HepG2 (cell line): ENCODE results near the gene STRADB. TPM values are rescaled to one million over a fixed set of nuclear protein-coding genes. Genes with fewer than 3 reads are reported as not detected.

ENCODE experiments used
- CENPX ChIP-seq: sonication (generic); formaldehyde crosslinking; IDR thresholded peaks from 2 replicates; pipeline ENCODE4 v1.9.0; 2021; ENCODE audit warnings: mild to moderate bottlenecking, missing genetic modification reagents, moderate library complexity
- DMTF1 ChIP-seq: sonication (generic); formaldehyde crosslinking; IDR thresholded peaks from 2 replicates; pipeline ENCODE4 v1.4.0; 2020; ENCODE audit warnings: mild to moderate bottlenecking, missing genetic modification reagents
- ERF ChIP-seq: IDR thresholded peaks from 2 replicates; pipeline ENCODE4 v1.6.1; 2018; ENCODE audit warnings: missing biosample characterization, missing genetic modification reagents
- HIVEP1 ChIP-seq: sonication (generic); formaldehyde crosslinking; IDR thresholded peaks from 2 replicates; pipeline ENCODE4 v1.4.0; 2020; ENCODE audit warnings: mild to moderate bottlenecking, missing genetic modification reagents
- HMG20B ChIP-seq: conservative IDR thresholded peaks from 2 replicates; pipeline ENCODE4 v1.6.1; 2016; ENCODE audit warnings: missing genetic modification reagents, missing compliant biosample characterization
- KLF6 ChIP-seq: IDR thresholded peaks from 2 replicates; pipeline ENCODE4 v1.8.0; 2016; ENCODE audit warnings: missing biosample characterization, missing genetic modification reagents
- MTA3 ChIP-seq: sonication (generic); formaldehyde crosslinking; IDR thresholded peaks from 2 replicates; pipeline ENCODE4 v1.4.0; 2020; ENCODE audit warnings: missing genetic modification reagents
- MYC ChIP-seq: sonication (generic); formaldehyde crosslinking; IDR thresholded peaks from 2 replicates; pipeline ENCODE4 v1.9.0; 2021; ENCODE audit warnings: missing genetic modification reagents, borderline replicate concordance
- PITX1 ChIP-seq: sonication (generic); formaldehyde crosslinking; IDR thresholded peaks from 2 replicates; pipeline ENCODE4 v1.5.1; 2020; ENCODE audit warnings: mild to moderate bottlenecking, missing genetic modification reagents
- SMAD3 ChIP-seq: sonication (generic); formaldehyde crosslinking; IDR thresholded peaks from 2 replicates; pipeline ENCODE4 v1.4.0; 2020; ENCODE audit warnings: missing genetic modification reagents
- SMYD3 ChIP-seq: sonication (generic); formaldehyde crosslinking; IDR thresholded peaks from 2 replicates; pipeline ENCODE4 v1.8.1; 2023; ENCODE audit warnings: mild to moderate bottlenecking, missing genetic modification reagents
- TCF12 ChIP-seq, 2 experiments: fragments of 450-650 bp in 1 of 2; sonication (generic) in 1 of 2; formaldehyde crosslinking in 1 of 2; IDR thresholded peaks; 2 replicates each; pipeline versions ENCODE4 v1.6.1 to v1.8.0; 2017 to 2022; ENCODE audit warnings: antibody characterized with exemption in 1 of 2, mild to moderate bottlenecking in 1 of 2, missing genetic modification reagents in 1 of 2, moderate library complexity in 1 of 2
- YEATS4 ChIP-seq: sonication (generic); formaldehyde crosslinking; IDR thresholded peaks from 2 replicates; pipeline ENCODE4 v1.4.0; 2020; ENCODE audit warnings: missing genetic modification reagents, borderline replicate concordance
- ZMYM2 ChIP-seq: sonication (generic); formaldehyde crosslinking; IDR thresholded peaks from 2 replicates; pipeline ENCODE4 v1.8.0; 2022; ENCODE audit warnings: mild to moderate bottlenecking, missing genetic modification reagents
- ZNF3 ChIP-seq: IDR thresholded peaks from 2 replicates; pipeline ENCODE4 v1.7.0; 2017; ENCODE audit warnings: inconsistent platforms
- ZNF331 ChIP-seq: sonication (generic); formaldehyde crosslinking; IDR thresholded peaks from 2 replicates; pipeline ENCODE4 v1.4.0; 2020; ENCODE audit warnings: missing genetic modification reagents
- ZNF501 ChIP-seq: sonication (generic); formaldehyde crosslinking; IDR thresholded peaks from 2 replicates; pipeline ENCODE4 v1.5.1; 2020; ENCODE audit warnings: mild to moderate bottlenecking, moderate library complexity, missing genetic modification reagents
- polyA plus RNA-seq, 8 experiments: library from polyadenylated mRNA; depleted of rRNA in 3 of 8; stranded (reverse) in 7 of 8; unstranded in 1 of 8; fragments of >200 nt; fragmentation: Illumina TruSeq in 4 of 8; extraction: Trizol in 4 of 8; gene quantifications; 2 replicates each; pipeline versions ENCODE4 v1.2.1 to v1.2.3, GENCODE V29; 2011 to 2016; ENCODE audit warnings: low read depth in 4 of 8, missing spikeins in 1 of 8, mixed read lengths in 1 of 8; ENCODE audit not compliant: insufficient read depth in 1 of 8
- total RNA-seq, 5 experiments: library from RNA; depleted of rRNA; stranded (reverse); fragments of >200 nt; fragmentation: Illumina TruSeq; extraction: Trizol; gene quantifications; 2 replicates each; pipeline ENCODE4 v1.2.3, GENCODE V29; 2016; ENCODE audit warnings: low read depth in 1 of 5
- TF ChIP-seq, protein P1 (sequence below): sonication (generic); formaldehyde crosslinking; IDR thresholded peaks from 2 replicates; pipeline ENCODE4 v1.8.0; 2022; ENCODE audit warnings: mild to moderate bottlenecking, missing genetic modification reagents, moderate library complexity
- TF ChIP-seq, protein P2 (sequence below): sonication (generic); formaldehyde crosslinking; IDR thresholded peaks from 2 replicates; pipeline ENCODE4 v1.4.0; 2020; ENCODE audit warnings: missing genetic modification reagents, mild to moderate bottlenecking, borderline replicate concordance
- TF ChIP-seq, protein P3 (sequence below): sonication (generic); formaldehyde crosslinking; IDR thresholded peaks from 2 replicates; pipeline ENCODE4 v1.4.0; 2020; ENCODE audit warnings: missing genetic modification reagents
- TF ChIP-seq, protein P4 (sequence below): sonication (generic); formaldehyde crosslinking; IDR thresholded peaks from 2 replicates; pipeline ENCODE4 v1.9.0; 2021; ENCODE audit warnings: missing genetic modification reagents, borderline replicate concordance

Gene STRADB
- total and polyA plus RNA-seq, 2 of the 13 experiments (the other 11 are each of a cell fraction or from before 2014, with no cell fraction given): 34.1 to 66.6 TPM

DNA sequence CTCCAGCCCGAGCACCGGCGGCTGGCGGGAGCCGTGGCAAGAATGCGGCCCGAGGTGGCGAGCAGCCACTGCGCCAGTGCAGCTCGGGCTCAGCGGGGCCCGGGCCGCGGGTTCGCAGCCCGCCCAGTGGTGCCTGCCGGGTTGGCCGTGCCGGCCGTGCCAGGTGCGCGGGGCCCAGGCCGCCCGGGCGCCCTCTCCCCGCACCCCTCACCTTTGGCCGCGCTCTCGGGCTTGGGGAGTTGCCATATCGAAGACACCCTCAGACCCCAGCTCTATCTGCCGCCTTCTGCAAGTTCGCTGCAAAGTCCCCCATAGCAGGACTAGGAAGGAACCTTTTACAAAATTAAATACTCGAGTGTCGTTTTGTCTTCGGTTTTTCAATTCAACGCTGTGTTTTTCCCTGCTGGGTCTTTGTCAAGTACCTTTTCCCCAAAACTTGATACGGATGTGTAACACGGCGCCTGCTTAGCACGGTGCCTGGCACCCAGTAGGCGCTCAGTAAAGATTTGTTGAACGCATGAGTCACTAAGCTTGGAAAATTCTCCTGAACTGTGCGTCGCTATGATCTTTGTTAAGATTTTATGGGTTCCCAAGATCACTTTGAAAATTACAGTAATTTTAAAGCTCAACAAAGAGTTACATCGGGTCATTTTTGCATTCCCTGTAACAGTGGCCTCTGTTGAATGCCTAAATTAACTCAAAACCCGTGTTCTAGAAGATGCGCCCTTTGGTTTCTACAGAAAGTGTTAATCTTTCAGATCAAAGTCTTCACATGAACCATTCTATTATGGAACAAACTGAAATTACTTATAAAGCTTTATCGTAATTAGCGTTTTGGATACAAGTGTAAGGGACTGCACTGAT lies 750 bp downstream of the STRADB start (continued):
- TF ChIP-seq YEATS4 (no peak), SMYD3 (CRISPR knock-in tag) (no peak), SMAD3 (CRISPR knock-in tag) (no peak), DMTF1 (CRISPR knock-in tag) (no peak), KLF6 (CRISPR knock-in tag) (no peak), HIVEP1 (CRISPR knock-in tag) (no peak), ERF (CRISPR knock-in tag) (no peak), MYC (CRISPR knock-in tag) (no peak), ZNF3 (no peak), TCF12 (IDR thresholded peaks at IDR 0.05) (no peak), TCF12 (CRISPR knock-in tag; IDR thresholded peaks at IDR 0.05) (peak; percentile 68; the same call in 1 of the 2 replicates), HMG20B (CRISPR knock-in tag) (no peak), ZMYM2 (peak; percentile 43; the same call in 1 of the 2 replicates), MTA3 (no peak), PITX1 (CRISPR knock-in tag) (0 out of 2 replicates have a peak, but pooled peaks have one; percentile 21), ZNF501 (CRISPR knock-in tag) (no peak), ZNF331 (CRISPR knock-in tag) (no peak; the same call in 1 of the 2 replicates), CENPX (CRISPR knock-in tag) (no peak)
- TF ChIP-seq, protein P1, sequence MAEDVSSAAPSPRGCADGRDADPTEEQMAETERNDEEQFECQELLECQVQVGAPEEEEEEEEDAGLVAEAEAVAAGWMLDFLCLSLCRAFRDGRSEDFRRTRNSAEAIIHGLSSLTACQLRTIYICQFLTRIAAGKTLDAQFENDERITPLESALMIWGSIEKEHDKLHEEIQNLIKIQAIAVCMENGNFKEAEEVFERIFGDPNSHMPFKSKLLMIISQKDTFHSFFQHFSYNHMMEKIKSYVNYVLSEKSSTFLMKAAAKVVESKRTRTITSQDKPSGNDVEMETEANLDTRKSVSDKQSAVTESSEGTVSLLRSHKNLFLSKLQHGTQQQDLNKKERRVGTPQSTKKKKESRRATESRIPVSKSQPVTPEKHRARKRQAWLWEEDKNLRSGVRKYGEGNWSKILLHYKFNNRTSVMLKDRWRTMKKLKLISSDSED (CRISPR knock-in tag): no peak
- TF ChIP-seq, protein P2, sequence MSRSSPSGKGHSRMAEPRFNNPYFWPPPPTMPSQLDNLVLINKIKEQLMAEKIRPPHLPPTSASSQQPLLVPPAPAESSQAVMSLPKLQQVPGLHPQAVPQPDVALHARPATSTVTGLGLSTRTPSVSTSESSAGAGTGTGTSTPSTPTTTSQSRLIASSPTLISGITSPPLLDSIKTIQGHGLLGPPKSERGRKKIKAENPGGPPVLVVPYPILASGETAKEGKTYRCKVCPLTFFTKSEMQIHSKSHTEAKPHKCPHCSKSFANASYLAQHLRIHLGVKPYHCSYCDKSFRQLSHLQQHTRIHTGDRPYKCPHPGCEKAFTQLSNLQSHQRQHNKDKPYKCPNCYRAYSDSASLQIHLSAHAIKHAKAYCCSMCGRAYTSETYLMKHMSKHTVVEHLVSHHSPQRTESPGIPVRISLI: no peak
- TF ChIP-seq, protein P3, sequence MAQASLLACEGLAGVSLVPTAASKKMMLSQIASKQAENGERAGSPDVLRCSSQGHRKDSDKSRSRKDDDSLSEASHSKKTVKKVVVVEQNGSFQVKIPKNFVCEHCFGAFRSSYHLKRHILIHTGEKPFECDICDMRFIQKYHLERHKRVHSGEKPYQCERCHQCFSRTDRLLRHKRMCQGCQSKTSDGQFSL (CRISPR knock-in tag): no peak
- TF ChIP-seq, protein P4, sequence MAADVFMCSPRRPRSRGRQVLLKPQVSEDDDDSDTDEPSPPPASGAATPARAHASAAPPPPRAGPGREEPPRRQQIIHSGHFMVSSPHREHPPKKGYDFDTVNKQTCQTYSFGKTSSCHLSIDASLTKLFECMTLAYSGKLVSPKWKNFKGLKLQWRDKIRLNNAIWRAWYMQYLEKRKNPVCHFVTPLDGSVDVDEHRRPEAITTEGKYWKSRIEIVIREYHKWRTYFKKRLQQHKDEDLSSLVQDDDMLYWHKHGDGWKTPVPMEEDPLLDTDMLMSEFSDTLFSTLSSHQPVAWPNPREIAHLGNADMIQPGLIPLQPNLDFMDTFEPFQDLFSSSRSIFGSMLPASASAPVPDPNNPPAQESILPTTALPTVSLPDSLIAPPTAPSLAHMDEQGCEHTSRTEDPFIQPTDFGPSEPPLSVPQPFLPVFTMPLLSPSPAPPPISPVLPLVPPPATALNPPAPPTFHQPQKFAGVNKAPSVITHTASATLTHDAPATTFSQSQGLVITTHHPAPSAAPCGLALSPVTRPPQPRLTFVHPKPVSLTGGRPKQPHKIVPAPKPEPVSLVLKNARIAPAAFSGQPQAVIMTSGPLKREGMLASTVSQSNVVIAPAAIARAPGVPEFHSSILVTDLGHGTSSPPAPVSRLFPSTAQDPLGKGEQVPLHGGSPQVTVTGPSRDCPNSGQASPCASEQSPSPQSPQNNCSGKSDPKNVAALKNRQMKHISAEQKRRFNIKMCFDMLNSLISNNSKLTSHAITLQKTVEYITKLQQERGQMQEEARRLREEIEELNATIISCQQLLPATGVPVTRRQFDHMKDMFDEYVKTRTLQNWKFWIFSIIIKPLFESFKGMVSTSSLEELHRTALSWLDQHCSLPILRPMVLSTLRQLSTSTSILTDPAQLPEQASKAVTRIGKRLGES: 0 out of 2 replicates have a peak, but pooled peaks have one; percentile 42
